Small intestine (tissue), 4 donors: ENCODE measurements around the gene SSX5. TPM values are rescaled to one million over a fixed set of nuclear protein-coding genes. Genes with fewer than 3 reads are reported as not detected.

Experiments used
- polyA plus RNA-seq, 4 donors: library from polyadenylated mRNA; stranded (reverse) in 3 of 4; unstranded in 1 of 4; fragments of 200-250 nt in 3 of 4; fragments of 120-200 nt in 1 of 4; gene quantifications; one replicate each; pipeline versions ENCODE4 v1.2.1 to v1.2.3, GENCODE V29; 2013
- donor health status: healthy with polysubstance abuse.
- donor health status: Bipolar disorder and iron deficiency.
- donor health status: healthy.

The SSX5 gene
- polyA plus RNA-seq, 4 donors, result not detected

Other genes starting within 250 kb of the SSX5 start
- gene ZNF182, start 192.8 kb downstream of the SSX5 start, polyA plus RNA-seq, result 1 to 10 TPM; 1.9 to 8.1 (median 2.2) TPM
- under 1 TPM in 1 of 4 donors, not detected in 3; 0.22 TPM for gene SPACA5, start 189.8 kb downstream of the SSX5 start, polyA plus RNA-seq
- gene ZNF630, start 125.2 kb downstream of the SSX5 start, polyA plus RNA-seq, result 1 to 10 TPM in 3 of 4 donors, under 1 TPM in 1; 0.54 to 3.3 (median 2.1) TPM
- gene SPACA5B, start 66.2 kb downstream of the SSX5 start, polyA plus RNA-seq, result not detected
- not detected for gene SSX1, start 58.6 kb upstream of the SSX5 start, polyA plus RNA-seq
- gene SSX3, start 159.9 kb upstream of the SSX5 start, polyA plus RNA-seq, result not detected
- gene SSX4, start 186.7 kb upstream of the SSX5 start, polyA plus RNA-seq, result not detected
- not detected for gene SSX4B, start 215.2 kb upstream of the SSX5 start, polyA plus RNA-seq